NOMO-1 treated with dmso at 0.1 percent for 144 hours (cell line): ENCODE measurements around the gene C6orf15.

Source experiments
- DNase-seq: peaks from one replicate; lab custom pipeline; 2025; ENCODE audit not compliant: unreplicated experiment; lab: John Stamatoyannopoulos, UW

The C6orf15 gene

DNA sequence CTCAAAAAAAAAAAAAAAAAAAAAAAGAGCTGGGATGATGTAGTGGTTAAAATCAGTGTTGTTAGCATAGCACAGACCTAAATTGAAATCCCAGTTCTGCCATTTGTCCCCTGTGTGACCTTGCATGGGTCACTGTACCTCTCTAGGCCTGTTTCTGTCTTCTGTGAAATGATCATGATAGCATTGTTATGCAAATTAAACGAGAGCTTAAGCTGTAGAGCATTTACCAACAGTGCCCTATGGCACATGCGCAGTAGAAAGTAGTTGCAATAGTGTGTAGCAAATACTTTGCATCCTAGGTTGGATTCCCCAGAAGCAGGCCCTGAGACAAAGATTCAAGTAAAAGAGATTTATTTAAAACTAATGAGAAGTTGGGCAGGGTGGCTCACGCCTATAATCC is 19.2 kb upstream of the C6orf15 start:
- DNase-seq = no peak

DNA sequence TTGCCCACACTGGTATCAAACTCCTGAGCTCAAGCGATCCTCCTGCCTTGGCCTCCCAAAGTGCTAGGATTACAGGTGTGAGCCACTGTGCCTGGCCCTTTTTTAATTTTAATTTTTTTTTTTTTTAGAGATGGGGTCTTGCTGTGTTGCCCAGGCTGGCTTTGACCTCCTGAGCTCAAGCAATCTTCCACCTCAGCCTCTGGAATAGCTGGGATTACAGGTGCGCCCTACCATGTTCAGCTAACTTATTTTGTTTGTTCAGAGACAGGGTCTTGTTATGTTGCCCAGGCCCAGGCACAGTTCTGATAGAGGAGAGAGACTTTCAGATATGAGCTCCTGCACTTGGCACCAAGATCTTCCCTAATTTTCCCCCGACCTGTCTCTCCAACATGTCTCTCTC is 18.4 kb upstream of the C6orf15 start:
- no peak for DNase-seq

DNA sequence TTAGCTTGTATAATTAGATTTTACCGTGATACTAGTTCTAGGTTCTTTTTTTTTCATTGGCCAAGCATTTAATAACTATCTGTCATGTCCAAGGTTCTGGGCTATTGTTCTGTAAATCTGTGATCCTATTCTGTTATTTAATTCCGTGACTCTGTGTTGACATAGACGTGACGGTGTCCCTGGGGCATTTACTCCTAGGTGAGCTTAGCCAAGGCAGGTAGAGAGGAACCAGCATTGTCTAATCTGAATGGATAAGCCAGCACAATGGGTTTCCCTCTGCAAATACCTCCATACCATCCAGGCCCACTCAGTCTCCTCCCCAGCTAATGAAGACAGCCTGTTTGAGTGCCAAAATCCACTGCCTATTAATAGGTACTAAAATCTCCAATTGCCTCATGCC is 16.8 kb upstream of the C6orf15 start:
- DNase-seq = no peak

DNA sequence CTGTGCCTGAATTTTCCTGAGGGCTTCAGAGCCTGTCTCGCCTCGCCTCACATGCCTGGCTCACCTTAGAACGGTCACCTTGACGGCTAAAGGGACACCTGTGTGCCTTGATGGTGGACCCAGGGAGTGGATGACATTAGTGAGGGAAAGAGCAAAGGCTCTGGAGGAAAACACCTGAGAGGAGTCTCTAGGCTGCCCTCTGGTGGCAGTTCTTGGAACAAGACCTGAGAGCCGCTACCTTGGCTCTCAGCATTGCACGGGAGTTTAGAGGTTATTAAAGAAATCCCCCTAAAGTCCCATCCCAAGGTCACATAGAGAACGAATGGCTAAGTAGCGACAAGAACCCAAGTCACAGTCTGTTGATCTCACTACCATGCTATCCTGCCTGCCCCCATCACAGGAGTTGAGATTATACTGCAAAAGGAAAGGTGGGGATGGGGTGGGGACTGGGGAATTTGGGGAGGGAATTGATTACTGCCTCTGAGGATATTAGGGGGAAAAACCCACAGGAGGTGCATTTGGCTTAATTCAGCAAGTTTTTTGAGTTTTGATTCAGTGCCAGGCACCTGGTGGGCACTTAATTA is 15.8 kb upstream of the C6orf15 start:
- no peak for DNase-seq

DNA sequence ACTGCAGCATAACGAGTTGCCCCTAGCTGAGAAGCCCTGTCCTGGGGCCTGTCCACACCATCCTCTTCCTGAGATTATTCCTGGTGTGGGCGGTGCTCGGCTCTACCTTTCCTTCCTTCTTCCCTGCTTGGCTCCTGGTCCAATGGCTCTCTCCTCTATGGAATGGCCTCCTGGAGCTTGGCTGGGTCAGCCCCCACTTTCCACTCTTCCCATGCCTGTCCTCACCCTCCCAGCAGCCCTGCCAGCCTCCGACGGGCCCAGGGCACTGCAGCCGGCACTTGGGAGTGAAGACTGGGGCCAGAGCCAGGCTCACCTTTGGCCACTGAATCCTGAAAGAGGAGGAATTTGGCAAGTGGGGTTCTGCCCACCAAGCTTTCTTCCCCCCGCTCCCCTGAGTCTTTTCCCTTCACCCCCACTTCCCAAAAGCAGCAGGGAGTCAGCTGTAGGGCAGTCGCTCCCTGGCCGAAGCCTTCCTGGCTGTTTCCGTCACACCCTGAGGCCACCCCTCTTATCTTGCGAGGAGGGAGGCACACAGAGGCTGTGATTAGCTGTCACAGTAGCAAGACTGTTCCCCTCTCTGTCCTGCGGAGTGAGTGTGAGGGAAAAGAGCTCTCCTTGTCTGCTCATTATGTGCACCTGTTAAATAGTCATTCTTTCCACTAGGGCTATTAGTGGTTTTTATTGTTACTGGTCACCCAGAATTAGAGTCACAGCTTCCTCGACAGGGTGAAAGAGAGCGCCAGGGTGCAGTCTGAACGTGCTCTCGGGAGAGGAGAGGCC is 14.2 kb upstream of the C6orf15 start:
- no peak for DNase-seq

DNA sequence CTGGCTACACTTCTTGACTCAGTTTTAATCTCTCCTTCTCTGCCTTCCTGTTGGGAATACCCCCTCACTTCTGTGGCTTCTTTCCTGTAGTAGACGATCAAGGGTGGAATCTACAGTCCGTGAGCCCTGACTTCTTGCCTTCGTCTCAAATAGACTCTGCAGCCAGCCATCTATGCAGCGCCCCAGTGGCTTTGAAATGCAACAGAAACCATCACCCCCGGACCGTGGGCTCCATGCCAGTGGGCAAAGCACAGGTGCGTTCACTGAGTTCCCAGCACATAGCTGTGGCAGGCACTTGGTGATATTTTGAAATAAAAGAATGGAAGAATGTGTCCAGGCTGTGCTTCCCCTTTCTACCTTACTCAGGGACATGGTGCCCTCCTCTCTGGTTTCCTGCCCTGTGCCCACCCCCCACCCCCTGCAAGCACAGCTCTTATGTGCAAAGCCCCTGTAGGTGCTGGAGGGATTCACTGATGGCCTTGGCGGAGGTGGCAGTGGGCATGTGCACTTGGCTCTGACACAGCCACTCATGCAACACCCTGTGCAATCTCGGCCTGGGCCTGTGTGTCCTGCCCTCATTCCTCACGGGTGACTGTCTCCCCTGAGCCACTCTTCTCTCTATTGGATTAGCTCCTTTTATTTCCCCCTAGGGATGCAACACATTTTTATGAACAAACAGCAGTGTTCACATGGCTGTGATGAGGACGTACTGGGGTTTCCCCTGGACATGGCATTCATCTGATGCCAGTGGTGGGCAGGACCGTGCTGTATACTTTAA is 13.4 kb upstream of the C6orf15 start:
- DNase-seq = no peak

DNA sequence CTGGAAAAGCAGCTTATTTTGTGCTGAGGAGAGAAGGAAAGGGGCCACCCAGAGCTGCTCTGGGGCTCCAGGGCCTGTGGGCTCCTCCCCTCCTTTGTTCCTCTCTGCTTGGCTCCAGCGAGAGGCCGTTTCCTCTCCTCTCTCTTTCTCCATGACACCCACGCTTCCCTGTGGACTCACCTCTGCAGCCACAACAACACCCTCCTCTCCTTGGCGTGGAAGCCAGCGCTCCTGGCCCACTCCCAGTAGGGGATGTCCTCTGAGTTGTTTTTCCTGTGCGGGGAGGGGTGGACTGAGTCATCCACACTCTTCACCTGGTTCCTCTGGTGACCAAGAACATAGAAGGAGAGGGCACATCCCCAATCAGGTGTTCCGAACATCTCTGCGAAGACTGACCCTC is 12.8 kb upstream of the C6orf15 start:
- no peak for DNase-seq

DNA sequence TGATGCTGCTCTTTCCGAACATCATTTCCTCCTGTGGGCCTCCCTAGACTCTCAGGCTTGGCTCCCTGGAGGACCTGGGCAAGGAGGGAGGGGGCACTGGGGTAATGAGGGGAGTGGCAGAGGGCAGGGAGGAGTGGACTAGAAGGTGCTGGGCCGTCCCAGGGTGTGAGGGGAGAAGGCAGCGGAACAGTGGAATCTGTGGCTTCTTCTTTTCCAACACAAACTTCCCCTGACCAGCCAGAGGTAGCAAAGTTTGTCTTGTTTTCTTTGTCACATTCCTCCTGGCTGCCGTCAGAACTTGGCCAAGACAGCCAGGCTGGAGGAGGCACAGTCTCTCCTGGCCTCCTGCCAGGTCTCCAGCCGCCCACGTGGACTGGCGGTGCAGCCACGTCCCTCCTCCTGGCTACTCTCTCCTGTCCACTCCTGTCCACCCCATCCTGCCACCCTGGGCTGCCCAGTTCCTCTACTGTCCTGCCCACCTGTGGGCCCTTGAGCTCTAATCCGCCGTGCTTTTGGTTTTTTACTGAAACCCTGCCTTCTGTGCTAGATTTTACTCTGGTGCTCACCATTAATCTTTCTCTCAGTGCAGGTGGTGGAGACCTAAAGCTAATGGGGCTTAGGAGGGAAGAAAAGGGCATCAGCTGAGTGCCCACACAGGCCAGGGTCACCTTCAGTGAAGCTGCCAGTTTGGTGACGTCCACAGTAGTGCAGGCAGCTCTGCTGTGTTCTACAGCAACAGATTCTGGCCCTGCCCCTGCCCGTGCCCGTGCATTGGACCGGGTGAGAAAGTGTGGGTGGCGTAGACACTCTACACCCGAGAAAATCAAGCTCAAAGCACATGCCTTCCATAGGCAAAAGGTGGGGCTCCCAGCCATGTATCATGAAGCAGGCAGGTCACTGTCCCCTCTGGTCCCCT is 10.7 kb upstream of the C6orf15 start:
- no peak for DNase-seq

DNA sequence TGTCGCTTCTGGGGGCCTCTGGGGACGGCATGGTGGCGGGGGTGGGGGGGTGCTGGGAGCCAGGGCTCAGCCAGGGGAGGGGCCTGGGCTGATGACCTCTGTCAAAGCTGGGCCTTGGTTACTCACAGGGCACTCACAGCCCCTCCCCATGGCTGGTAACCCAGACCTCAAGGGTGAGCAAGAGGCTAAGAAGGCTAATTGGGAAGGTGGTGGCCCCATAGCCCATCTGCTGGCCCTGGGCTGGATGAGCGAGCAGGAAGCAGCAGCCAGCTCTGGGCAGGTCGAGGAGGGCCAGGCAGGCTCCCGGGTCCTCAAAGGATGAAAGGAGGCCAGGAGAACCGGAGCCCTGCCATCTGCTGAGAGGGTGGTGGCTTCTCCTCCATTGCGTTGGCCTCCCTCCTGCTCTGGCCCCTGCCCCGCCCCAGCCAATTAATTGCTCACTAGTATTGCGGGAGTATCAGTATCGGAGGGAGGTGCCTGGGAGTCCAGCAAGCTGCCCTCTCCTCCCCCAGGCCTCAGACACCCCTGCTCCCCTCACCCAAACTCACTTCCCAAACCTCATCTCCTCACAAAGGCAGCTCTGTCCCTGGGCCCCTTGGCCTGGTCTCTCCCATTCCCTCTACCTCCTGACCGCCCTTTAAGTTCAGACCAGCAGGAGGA is 8.9 kb upstream of the C6orf15 start:
- DNase-seq = no peak

DNA sequence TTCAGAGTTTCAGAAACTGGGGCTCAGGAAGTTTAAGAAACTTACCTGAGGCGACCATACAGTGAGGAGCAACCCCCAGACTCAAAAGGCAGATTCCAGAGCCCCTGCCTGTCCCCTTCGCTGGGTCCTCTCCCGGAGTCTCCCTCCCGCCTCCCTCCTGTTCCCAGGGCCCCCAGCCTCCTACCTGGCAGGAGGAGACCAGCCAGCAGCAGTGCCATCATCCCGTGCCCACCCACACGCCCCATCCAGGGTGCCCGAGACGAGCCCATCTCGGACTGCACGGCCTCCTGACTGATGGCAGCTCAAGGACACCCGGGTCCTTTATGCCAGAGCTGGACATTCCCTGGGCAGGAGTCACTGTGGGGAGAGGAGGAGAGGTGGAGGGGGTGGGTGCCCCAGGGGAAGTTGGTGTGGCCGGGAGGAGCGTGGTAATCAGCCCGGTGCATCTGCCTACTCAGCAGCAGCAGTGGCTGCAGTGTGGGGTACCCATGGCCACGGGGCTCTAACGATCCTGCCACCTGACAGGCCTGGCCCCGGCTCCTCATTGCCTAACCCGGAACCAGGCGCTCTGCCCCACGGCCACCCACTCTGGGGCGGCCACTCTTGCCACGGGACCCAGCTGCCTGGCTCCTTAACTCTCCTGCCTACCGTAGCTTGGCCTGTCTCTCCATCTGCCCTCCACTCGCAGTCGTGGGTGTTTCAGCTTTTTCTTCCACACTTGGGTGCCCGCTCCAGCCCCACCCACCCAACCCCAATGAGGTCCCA is 8.0 kb upstream of the C6orf15 start, which contains the start of gene CDSN:
TSS of gene CDSN (minus strand) at position 296 of the 765 bp plus-strand sequence. CDS start at position 269, 27 bp downstream.
- DNase-seq = no peak

DNA sequence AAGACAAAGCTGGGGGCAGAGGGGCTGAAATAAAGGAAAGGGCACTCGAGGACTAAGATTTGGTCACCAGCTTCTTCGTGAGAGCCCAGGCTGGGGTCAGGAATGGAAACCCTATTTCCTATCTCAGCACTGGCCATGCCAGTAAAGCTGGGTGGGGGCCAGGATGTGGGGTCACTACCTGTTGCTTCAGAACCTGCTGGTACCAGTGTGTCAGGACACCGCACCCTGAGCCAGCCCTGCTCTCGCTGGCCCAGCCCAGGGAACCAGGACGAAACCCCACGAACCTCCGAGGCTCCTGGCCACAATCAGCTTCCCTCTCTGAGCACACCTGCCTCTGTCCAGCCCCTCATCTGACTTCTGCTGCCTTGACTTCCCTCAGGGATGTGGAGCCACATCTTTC is 5.8 kb upstream of the C6orf15 start:
- no peak for DNase-seq

DNA sequence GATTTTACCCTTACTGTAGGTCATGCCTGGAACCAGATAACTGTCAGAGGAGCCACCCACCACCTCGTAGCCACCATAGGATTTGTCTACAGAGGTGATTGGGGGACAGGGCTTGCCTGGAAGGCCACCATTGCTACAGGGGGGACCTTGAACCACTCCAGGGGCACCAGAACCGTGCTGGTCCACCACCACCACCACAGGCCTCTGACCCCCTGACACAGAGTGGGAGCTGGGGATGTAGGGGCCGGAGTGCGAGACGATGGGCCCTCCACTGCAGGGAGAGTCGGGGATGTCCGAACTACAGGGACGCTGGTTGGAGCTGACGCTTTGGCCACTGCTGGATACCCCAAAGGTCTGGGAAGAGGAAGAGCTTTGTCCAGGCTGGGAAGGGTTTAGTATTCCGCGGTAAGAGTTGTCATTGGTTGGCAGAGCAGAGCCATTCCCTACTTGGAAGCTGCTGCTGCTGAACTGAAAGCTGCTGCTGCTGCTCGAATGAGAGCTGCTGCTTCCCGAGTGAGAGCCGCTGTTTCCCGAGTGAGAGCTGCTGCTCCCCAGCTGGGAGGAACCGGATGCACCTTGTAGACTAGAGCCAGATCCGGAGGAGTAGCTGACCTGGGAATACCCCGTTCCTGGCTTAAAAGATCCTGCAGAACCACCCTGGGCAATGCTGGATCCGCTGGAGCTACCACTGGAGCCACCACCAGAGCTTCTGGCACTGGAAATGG is 4.4 kb upstream of the C6orf15 start:
- DNase-seq = no peak

DNA sequence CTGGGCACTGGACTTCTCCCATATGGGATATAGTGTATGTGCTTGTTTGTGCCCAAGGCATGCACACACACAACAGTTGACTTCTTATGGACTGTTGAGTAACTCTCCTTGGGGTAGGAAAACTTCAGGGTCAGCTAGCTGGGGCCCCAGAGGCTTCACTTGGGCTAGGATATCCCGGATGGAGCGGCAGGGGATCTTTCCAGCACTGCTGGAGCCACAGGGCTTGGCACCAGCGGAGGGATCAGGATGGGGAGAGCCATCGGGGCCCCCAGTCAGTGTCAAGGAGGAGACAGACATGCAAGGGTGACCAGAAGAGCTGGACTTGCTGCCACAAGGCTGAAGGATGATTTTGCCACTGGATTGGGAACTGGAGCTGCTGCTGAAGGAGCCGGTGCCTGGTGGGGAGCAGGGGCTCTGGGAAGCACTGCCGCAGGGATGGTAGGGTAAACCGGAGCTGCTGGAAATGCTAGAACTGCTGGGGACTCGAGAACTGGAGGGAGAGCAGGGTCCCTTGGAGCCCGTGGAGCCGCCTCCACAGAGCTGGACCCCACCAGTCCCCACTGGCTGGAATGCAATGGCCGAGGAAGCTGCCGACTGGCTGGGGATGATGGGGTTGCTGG is 3.7 kb upstream of the C6orf15 start:
- DNase-seq = no peak

DNA sequence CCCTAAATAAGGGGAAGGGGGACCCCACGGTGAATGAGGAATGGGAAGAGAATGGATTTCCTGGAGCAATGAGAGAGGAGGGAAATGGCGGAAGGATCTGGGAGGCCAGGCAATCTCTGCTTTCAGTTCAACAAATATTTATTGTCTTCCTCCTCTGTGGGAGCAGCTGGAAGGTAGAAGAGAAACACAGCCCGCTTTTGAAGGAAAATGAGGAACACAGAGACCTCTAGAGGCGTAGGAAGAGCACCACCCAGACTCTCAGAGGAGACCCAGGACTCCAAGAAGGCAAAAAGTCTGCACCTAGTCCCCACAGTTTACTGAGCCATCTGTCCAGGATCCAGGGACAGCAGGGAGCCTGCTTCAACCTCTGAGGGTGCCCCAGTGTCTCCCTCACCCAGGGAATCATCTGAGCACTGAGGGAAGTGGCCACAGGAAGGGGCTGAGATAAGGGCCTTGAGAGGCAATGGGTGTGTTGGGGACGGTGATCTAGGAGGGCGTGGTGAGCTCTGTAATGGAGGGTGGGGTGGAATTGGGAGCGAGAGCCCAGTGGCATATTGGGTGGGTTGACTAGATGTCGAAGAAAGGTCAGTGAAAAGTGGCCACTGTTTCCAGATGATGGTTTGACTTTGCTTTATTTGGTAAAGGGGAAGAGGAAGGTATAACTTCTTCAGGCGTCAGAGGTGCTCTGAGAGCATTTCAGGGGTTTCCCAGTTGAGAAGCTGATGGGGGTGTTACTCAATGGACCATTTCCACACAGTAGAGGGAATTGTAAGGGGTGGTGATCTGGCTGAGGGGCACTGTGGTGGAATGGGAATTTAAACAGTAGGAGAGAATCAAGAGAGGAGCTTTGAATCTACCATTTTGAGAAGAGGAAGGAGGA is 2.8 kb upstream of the C6orf15 start:
- no peak for DNase-seq

DNA sequence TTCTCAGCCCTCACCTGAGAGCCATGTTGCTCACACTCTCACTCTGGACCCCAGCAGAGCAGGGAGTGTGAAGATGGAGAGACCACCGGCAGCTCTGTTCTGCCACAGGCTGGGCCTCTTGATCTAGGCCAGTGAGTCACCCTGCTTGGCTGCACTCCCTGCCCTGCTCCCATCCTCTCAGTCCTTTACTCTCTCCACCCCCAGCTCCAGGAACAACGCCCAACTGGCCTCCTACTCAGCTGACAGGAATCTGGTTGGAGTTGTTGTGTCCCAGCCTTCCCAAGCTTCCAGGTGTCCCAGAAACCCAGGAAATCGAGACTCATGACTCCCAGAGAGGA is 2.1 kb upstream of the C6orf15 start, which contains the start of gene PSORS1C1:
TSS of gene PSORS1C1 (plus strand) at position 260 of the 338 bp plus-strand sequence. CDS start 14,833 bp downstream, outside the sequence.
- no peak for DNase-seq

DNA sequence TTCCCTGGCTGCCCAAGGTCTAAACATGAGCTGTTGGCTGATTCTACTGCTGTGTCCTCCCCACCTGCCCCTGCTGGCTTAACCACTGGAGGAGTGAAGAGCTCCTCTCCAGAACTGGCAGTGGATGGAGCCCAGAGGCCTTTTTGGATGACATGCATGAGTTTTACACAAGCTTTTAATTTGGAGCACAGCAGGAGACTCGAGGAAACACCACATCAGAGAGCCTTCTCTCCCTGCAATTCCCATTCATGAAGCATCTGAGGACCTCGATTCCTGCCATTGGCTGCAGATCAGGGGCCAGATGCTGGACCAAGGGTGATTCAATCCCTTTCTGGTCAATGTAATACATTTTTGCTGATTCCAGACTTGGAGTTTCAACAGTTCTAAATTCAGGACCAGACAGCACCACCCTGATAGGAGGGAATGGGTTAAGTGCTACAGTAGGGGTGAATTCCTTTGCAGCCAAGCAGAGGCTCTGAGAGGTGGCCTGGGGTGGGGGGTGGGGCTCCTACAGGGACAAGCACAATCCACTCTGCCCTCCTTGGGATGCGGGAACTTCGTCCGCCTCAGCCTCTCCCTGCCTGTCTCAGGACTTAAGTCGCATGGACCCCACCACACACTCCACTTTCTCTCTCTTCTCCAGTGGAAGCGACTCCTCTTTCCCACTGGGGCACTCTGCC is 1.6 kb upstream of the C6orf15 start:
- DNase-seq = no peak

DNA sequence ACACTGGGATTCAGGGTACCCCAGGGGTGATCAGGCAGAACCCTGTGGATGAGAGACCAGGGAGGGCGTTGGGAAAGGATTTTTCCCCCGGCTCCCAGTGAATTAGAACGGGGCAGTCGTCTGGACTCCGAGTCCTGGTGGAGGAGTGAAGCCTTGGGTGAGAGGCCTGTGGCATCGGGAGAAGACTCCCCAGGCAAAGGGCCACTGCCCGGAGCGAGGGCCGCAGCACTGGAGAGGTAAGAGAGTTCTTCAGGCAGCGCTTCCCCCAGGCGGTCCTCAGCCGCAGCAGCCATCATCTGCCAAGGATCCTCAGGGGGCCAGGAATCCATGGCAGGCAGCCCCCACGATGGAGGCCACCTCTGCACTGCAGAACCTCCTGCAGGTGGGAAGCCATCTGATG is 663 bp downstream of the C6orf15 start:
- no peak for DNase-seq
